OCI-LY7 (cell line): ENCODE measurements around the gene UBA3. TPM values are rescaled to one million over a fixed set of nuclear protein-coding genes. Genes with fewer than 3 reads are reported as not detected.

Experiments used
- BruUV-seq: library from RNA; stranded (reverse); fragments of 400-500 nt; replicated peaks from 2 replicates; lab custom pipeline; 2021; lab: Mats Ljungman, UMichigan
- CTCF ChIA-PET: fragments of 300-600 bp; sonication (Branson Sonifier 250); formaldehyde crosslinking; loops from one replicate; lab custom pipeline; 2022; ENCODE audit warnings: antibody characterized with exemption; ENCODE audit not compliant: unreplicated experiment; lab: Charles Lee
- POLR2A ChIA-PET: fragments of 300-600 bp; sonication (Branson Sonifier 250); formaldehyde crosslinking; loops from one replicate; lab custom pipeline; 2022; ENCODE audit warnings: antibody characterized with exemption; lab: Charles Lee
- DNase-seq: peaks from one replicate; pipeline ENCODE4 v3.0.0-alpha.2; 2015; ENCODE audit warnings: low spot score
- H2AFZ ChIP-seq: fragments of 200-600 bp; sonication (generic), shearing (Covaris generic); 2 replicates; pipeline ENCODE4 v1.6.1; 2014; ENCODE audit warnings: mild to moderate bottlenecking, antibody characterized with exemption, low read length, moderate library complexity
- H3K27ac ChIP-seq: fragments of 200-600 bp; sonication (generic); 2 replicates; pipeline ENCODE4 v1.5.1; 2014; ENCODE audit warnings: mixed run types, low read depth, mild to moderate bottlenecking, moderate library complexity, low read length, inconsistent platforms; ENCODE audit not compliant: poor library complexity, severe bottlenecking
- H3K36me3 ChIP-seq: fragments of 200-600 bp; sonication (generic); 2 replicates; pipeline ENCODE4 v1.6.1; 2014; ENCODE audit warnings: mild to moderate bottlenecking, antibody characterized with exemption, low read length, moderate library complexity, mixed read lengths; ENCODE audit not compliant: insufficient read depth
- H3K4me1 ChIP-seq: fragments of 200-600 bp; sonication (generic); 2 replicates; pipeline ENCODE4 v1.5.1; 2014; ENCODE audit warnings: mild to moderate bottlenecking, low read length; ENCODE audit not compliant: insufficient read depth, poor library complexity, severe bottlenecking
- H3K4me2 ChIP-seq: fragments of 200-600 bp; sonication (generic); 2 replicates; pipeline ENCODE4 v1.6.1; 2014; ENCODE audit warnings: mild to moderate bottlenecking, low read length
- H3K4me3 ChIP-seq: fragments of 200-600 bp; sonication (generic); 2 replicates; pipeline ENCODE4 v1.5.1; 2014; ENCODE audit warnings: mild to moderate bottlenecking, low read depth, low read length; ENCODE audit not compliant: poor library complexity, severe bottlenecking
- H3K79me2 ChIP-seq: fragments of 200-600 bp; sonication (generic); 2 replicates; pipeline ENCODE4 v1.6.1; 2016; ENCODE audit warnings: low read depth, mild to moderate bottlenecking, low read length, moderate library complexity, mixed read lengths; ENCODE audit not compliant: insufficient read depth
- H3K9me2 ChIP-seq: fragments of 200-600 bp; sonication (generic); 2 replicates; pipeline ENCODE4 v1.6.1; 2016; ENCODE audit warnings: mild to moderate bottlenecking, low read length, mixed read lengths; ENCODE audit not compliant: insufficient read depth
- H3K9me3 ChIP-seq: fragments of 200-600 bp; sonication (generic); 2 replicates; pipeline ENCODE4 v1.6.1; 2014; ENCODE audit warnings: mild to moderate bottlenecking, mixed run types, low read length, mixed read lengths
- H4K20me1 ChIP-seq: fragments of 200-600 bp; sonication (generic); 2 replicates; pipeline ENCODE4 v1.6.1; 2014; ENCODE audit warnings: mild to moderate bottlenecking, antibody characterized with exemption, low read length, moderate library complexity, mixed read lengths; ENCODE audit not compliant: insufficient read depth
- EZH2phosphoT487 ChIP-seq: fragments of 200-600 bp; sonication (generic); IDR thresholded peaks from 2 replicates; pipeline ENCODE4 v1.6.1; 2018; ENCODE audit warnings: low read depth, borderline replicate concordance, mild to moderate bottlenecking, mixed run types, antibody characterized with exemption, low read length, moderate library complexity, mixed read lengths
- intact Hi-C: fragments of 100-400 bp; cut with micrococcal nuclease; formaldehyde crosslinking; loops from one replicate; pipeline ENCODE4 v1.10.0; 2022; ENCODE audit not compliant: unreplicated experiment
- total RNA-seq, 2 experiments: library from RNA; depleted of rRNA in 1 of 2; stranded (reverse); fragments of >200 nt in 1 of 2; shearing (Covaris generic) in 1 of 2; gene quantifications; 2 replicates each; pipeline ENCODE4 v1.2.3, GENCODE V29; 2014 to 2022
- TF ChIP-seq, protein P1 (sequence below): fragments of 200-600 bp; sonication (generic); conservative IDR thresholded peaks from 2 replicates; pipeline ENCODE4 v1.5.1; 2014; ENCODE audit warnings: mild to moderate bottlenecking, antibody characterized with exemption, low read length, moderate library complexity, mixed read lengths

The UBA3 gene
- total RNA-seq, 2 experiments from 2014 or later: 70.2 to 78.8 TPM

DNA sequence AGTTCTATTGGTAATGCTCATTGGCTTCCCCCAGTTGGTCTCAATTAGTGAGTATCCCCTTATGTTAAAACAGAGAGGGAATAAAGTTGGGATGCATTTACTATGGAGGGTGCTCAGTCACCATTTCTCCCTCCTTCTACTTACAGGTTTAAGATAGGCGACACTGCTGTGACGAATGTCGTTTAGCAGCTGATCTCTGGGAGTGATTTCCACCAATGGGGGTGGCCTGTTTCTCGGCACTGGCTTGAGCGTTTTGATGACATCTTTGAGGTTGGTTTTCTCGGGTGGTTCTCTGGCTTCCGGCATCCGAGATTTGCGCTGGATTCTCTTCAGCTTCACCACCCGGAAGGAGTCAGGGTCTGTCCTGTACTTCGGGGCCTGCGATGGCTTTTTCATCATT lies 38.4 kb upstream of the UBA3 start:
- Histone ChIP-seq H3K9me3 (no peaks in the 10 kb centered on the region), H3K36me3 (no peaks in the 10 kb centered on the region), H4K20me1 (no peaks in the 10 kb centered on the region), H3K27ac (no peak overlapping the region), H2AFZ (no peak overlapping the region), H3K4me2 (no peak overlapping the region), H3K4me1 (no peaks in the 10 kb centered on the region), H3K9me2 (no peaks in the 10 kb centered on the region), H3K4me3 (no peak overlapping the region), H3K79me2 (no peaks in the 10 kb centered on the region)
- intact Hi-C loops: no loop called here
- no TSS peak for BruUV-seq
- ChIA-PET POLR2A (interaction anchor here (1.1 kb wide), 1 partner anchor 27 kb away, joined by 5 read pairs; no protein-coding TSS in a partner anchor), CTCF (no interaction called here)
- TF ChIP-seq EZH2phosphoT487: no peak
- TF ChIP-seq, protein P1, sequence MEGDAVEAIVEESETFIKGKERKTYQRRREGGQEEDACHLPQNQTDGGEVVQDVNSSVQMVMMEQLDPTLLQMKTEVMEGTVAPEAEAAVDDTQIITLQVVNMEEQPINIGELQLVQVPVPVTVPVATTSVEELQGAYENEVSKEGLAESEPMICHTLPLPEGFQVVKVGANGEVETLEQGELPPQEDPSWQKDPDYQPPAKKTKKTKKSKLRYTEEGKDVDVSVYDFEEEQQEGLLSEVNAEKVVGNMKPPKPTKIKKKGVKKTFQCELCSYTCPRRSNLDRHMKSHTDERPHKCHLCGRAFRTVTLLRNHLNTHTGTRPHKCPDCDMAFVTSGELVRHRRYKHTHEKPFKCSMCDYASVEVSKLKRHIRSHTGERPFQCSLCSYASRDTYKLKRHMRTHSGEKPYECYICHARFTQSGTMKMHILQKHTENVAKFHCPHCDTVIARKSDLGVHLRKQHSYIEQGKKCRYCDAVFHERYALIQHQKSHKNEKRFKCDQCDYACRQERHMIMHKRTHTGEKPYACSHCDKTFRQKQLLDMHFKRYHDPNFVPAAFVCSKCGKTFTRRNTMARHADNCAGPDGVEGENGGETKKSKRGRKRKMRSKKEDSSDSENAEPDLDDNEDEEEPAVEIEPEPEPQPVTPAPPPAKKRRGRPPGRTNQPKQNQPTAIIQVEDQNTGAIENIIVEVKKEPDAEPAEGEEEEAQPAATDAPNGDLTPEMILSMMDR: no peak
- no peak for DNase-seq

DNA sequence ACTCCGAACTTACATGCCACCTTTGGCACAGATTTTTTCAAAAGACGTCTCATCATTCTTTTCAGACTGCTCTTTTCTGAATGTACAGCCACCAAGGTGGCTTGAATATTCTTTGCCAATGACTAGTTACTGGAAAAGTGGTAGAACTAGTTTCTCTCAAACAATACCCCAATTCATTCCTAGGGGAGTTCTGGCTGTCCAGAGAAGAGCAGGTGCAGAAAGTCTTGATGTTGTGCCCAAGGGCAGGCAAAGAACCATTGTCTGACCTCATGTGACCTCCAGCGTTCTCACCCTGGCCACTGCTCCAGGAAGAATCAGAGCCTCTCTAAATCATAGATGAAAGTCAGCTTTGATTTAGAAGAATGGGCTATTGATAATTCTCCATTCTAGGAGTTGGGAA lies 36.7 kb upstream of the UBA3 start:
- no peaks in the 10 kb centered on the region for H3K36me3 ChIP-seq
- H2AFZ ChIP-seq: no peak overlapping the region
- H3K4me1 ChIP-seq: no peaks in the 10 kb centered on the region
- no peak overlapping the region for H3K4me2 ChIP-seq
- H3K4me3 ChIP-seq: no peak overlapping the region
- H3K9me3 ChIP-seq: no peaks in the 10 kb centered on the region
- ChIA-PET CTCF (no interaction called here), POLR2A (no interaction called here)
- BruUV-seq: no TSS peak
- H3K27ac ChIP-seq: no peak overlapping the region
- DNase-seq: no peak
- TF ChIP-seq EZH2phosphoT487: no peak
- TF ChIP-seq, protein P1: no peak
- intact Hi-C loops: no loop called here
- no peaks in the 10 kb centered on the region for H4K20me1 ChIP-seq
- H3K79me2 ChIP-seq: no peaks in the 10 kb centered on the region
- no peaks in the 10 kb centered on the region for H3K9me2 ChIP-seq

DNA sequence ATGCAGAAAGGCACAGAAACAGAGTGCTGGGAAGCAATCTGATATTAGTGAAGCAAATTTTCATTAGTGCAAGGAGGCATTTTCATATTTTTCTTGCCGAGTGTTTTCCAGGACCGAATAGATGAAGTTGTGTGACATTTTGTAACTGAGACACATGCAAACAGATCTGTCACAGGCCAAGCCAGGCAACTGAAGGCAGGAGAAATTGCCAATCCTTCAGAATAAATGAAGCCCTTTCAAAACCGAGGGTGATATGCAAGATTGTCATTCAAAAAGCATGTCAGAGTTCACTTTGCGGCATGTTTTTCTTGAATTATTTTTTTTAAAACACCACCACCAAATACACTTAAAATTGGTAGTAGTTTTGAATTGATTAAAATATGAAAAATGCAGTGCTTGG lies 36.0 kb upstream of the UBA3 start:
- DNase-seq: no peak
- intact Hi-C loops: no loop called here
- BruUV-seq: no TSS peak
- Histone ChIP-seq H3K4me3 (no peak overlapping the region), H4K20me1 (no peaks in the 10 kb centered on the region), H3K27ac (no peak overlapping the region), H3K36me3 (no peaks in the 10 kb centered on the region), H3K79me2 (no peaks in the 10 kb centered on the region), H3K9me2 (no peaks in the 10 kb centered on the region), H3K4me2 (no peak overlapping the region), H3K4me1 (no peaks in the 10 kb centered on the region), H2AFZ (no peak overlapping the region), H3K9me3 (no peaks in the 10 kb centered on the region)
- TF ChIP-seq, protein P1: no peak
- TF ChIP-seq EZH2phosphoT487: no peak
- POLR2A ChIA-PET: interaction anchor here (0.7 to 2.4 kb wide), 2 partner anchors 10 to 80 kb away, joined by 3 to 7 read pairs; no protein-coding TSS in a partner anchor
- CTCF ChIA-PET: no interaction called here
